Sigmoid colon (tissue), 7 donors: ENCODE results near the gene PLD3. TPM values are rescaled to one million over a fixed set of nuclear protein-coding genes. Genes with fewer than 3 reads are reported as not detected.
"Not testable (repeated sequence)": the region's sequence is repeated elsewhere in the genome, so short reads cannot be mapped to it uniquely, and the experiment has no call there.

ENCODE experiments used
- DNase-seq: peaks from one replicate; pipeline ENCODE4 v3.0.0-alpha.2; 2019
- H3K27ac ChIP-seq, 4 donors: fragments of 200-600 bp; sonication (generic); one replicate each; pipeline ENCODE4 v1.5.1; 2016 to 2019; ENCODE audit warnings: mild to moderate bottlenecking in 1 of 4
- H3K27me3 ChIP-seq, 3 donors: fragments of 200-600 bp; sonication (generic); one replicate each; pipeline ENCODE4 v1.5.1; 2019; ENCODE audit warnings: mild to moderate bottlenecking in 1 of 3
- H3K36me3 ChIP-seq, 4 donors: fragments of 200-600 bp; sonication (generic); one replicate each; pipeline ENCODE4 v1.5.1; 2016 to 2019
- H3K4me1 ChIP-seq, 4 donors: fragments of 200-600 bp; sonication (generic); one replicate each; pipeline ENCODE4 v1.5.1; 2017 to 2019
- H3K4me3 ChIP-seq, 4 donors: fragments of 200-600 bp; sonication (generic); one replicate each; pipeline ENCODE4 v1.5.1; 2017 to 2019; ENCODE audit warnings: mild to moderate bottlenecking in 2 of 4, moderate library complexity in 1 of 4
- H3K9me3 ChIP-seq, 4 donors: fragments of 200-600 bp in 3 of 4; sonication (generic) in 3 of 4; one replicate each; pipeline versions ENCODE4 v1.5.1 to v1.6.1; 2013 to 2019
- CTCF ChIP-seq, 4 experiments: fragments of 450-650 bp in 3 of 4; fragments of 200-600 bp in 1 of 4; IDR thresholded peaks; one replicate each; pipeline ENCODE4 v1.5.1; 2016 to 2019; ENCODE audit warnings: antibody characterized with exemption in 4 of 4, mild to moderate bottlenecking in 3 of 4, moderate library complexity in 2 of 4
- EP300 ChIP-seq, 4 donors: sonication (generic); formaldehyde crosslinking; IDR thresholded peaks; one replicate each; pipeline ENCODE4 v1.6.1; 2017; ENCODE audit warnings: antibody characterized with exemption in 4 of 4
- POLR2A ChIP-seq, 2 donors: fragments of 450-650 bp; IDR thresholded peaks; one replicate each; pipeline ENCODE4 v1.6.1; 2016; ENCODE audit warnings: antibody characterized with exemption in 2 of 2, mild to moderate bottlenecking in 2 of 2, moderate library complexity in 2 of 2
- POLR2AphosphoS5 ChIP-seq, 4 donors: sonication (generic); formaldehyde crosslinking; IDR thresholded peaks; one replicate each; pipeline ENCODE4 v1.6.1; 2017; ENCODE audit warnings: antibody characterized with exemption in 4 of 4
- WGBS, 2 donors: extraction: QIAGEN DNeasy Blood & Tissue Kit; methylation state at CpG; one replicate each; pipeline ENCODE4 v1.1.7; 2013; 5-methylcytosine and 5-hydroxymethylcytosine counted together
- intact Hi-C: fragments of 100-400 bp; cut with DNase I; formaldehyde crosslinking; loops from one replicate; pipeline ENCODE4 v1.15.1; 2023
- polyA plus RNA-seq, 3 donors: library from polyadenylated mRNA; stranded (reverse); fragments of 200-250 nt; gene quantifications; one replicate each; pipeline ENCODE4 v1.2.3, GENCODE V29; 2013
- total RNA-seq, 4 donors: library from RNA; depleted of rRNA; stranded (reverse); fragments of >200 nt; gene quantifications; one replicate each; pipeline ENCODE4 v1.1.0, GENCODE V29; 2016
- donor health status: healthy with polysubstance abuse.
- donor health status: Bipolar disorder and iron deficiency.
- donor health status: healthy.

The PLD3 gene
- total and polyA plus RNA-seq, 7 donors, result 48.0 to 270 (median 164) TPM

GRCh38 chr19:40322951-40323615 is 25.4 kb upstream of the PLD3 start:
- intact Hi-C loops, result no loop called here
- no peak for DNase-seq
- no peaks in the 10 kb centered on the region for H3K27me3 ChIP-seq

GRCh38 chr19:40323705-40324104 is 24.8 kb upstream of the PLD3 start:
- DNase-seq, result no peak
- H3K27me3 ChIP-seq, result no peaks in the 10 kb centered on the region
- no peaks in the 10 kb centered on the region for H3K4me1 ChIP-seq
- H3K36me3 ChIP-seq, result peaks cover 41 to 84% (median 64%) of the 10 kb centered on the region in 4 donors
- H3K27ac ChIP-seq, result no peak overlapping the region
- no peak overlapping the region for H3K4me3 ChIP-seq
- intact Hi-C loops, result no loop called here
- 92 to 93% methylated on average over 13 of the region's 13 CpGs for WGBS, 2 donors
- H3K9me3 ChIP-seq, result no peaks in the 10 kb centered on the region
- TF ChIP-seq POLR2A (IDR thresholded peaks at IDR 0.05) (no peak), EP300 (IDR thresholded peaks at IDR 0.05) (no peak), CTCF (IDR thresholded peaks at IDR 0.05) (no peak), POLR2AphosphoS5 (IDR thresholded peaks at IDR 0.05) (no peak)

More at GRCh38 chr19:40322951-40323615, 25.4 kb upstream of the PLD3 start:
- H3K27ac ChIP-seq, result no peak overlapping the region
- no peak overlapping the region for H3K4me3 ChIP-seq
- no peaks in the 10 kb centered on the region for H3K4me1 ChIP-seq
- H3K9me3 ChIP-seq, result no peaks in the 10 kb centered on the region
- TF ChIP-seq EP300 (IDR thresholded peaks at IDR 0.05), result no peak
- no peak for TF ChIP-seq POLR2A (IDR thresholded peaks at IDR 0.05)
- no peak for TF ChIP-seq POLR2AphosphoS5 (IDR thresholded peaks at IDR 0.05)
- no peak for TF ChIP-seq CTCF (IDR thresholded peaks at IDR 0.05)
- peaks cover 39 to 82% (median 57%) of the 10 kb centered on the region in 4 donors for H3K36me3 ChIP-seq
- 95 to 97% methylated on average over 15 of the region's 15 CpGs for WGBS, 2 donors

DNA sequence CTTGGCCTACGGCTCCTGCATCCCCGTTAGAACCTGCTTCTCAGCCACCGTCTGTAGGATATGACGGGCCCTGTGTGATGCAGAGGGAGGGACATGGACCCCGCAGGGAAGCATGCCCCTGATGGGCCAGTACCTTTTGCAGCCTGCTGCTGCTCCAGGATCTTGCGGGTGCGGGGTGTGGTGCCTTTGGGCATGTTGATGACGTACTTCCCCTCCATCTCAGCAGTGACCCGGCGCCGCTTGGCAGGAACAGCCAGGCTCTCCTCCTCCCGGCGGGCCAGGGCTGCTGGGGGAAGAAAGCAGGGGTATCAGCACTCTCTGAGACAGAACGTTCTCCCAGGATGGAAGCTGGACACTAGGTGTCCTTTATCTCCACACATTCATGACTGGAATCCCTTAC is 22.3 kb upstream of the PLD3 start:
- H3K4me1 ChIP-seq, result no peaks in the 10 kb centered on the region
- H3K9me3 ChIP-seq, result no peaks in the 10 kb centered on the region
- intact Hi-C loops, result no loop called here
- no peak overlapping the region for H3K27ac ChIP-seq
- no peaks in the 10 kb centered on the region for H3K27me3 ChIP-seq
- peaks cover 42 to 97% (median 70%) of the 10 kb centered on the region in 4 donors for H3K36me3 ChIP-seq
- no peak for DNase-seq
- TF ChIP-seq POLR2AphosphoS5 (IDR thresholded peaks at IDR 0.05), result no peak
- no peak for TF ChIP-seq CTCF (IDR thresholded peaks at IDR 0.05)
- TF ChIP-seq EP300 (IDR thresholded peaks at IDR 0.05), result no peak
- no peak for TF ChIP-seq POLR2A (IDR thresholded peaks at IDR 0.05)
- 94 to 95% methylated on average over 14 of the region's 14 CpGs for WGBS, 2 donors
- no peak overlapping the region for H3K4me3 ChIP-seq

DNA sequence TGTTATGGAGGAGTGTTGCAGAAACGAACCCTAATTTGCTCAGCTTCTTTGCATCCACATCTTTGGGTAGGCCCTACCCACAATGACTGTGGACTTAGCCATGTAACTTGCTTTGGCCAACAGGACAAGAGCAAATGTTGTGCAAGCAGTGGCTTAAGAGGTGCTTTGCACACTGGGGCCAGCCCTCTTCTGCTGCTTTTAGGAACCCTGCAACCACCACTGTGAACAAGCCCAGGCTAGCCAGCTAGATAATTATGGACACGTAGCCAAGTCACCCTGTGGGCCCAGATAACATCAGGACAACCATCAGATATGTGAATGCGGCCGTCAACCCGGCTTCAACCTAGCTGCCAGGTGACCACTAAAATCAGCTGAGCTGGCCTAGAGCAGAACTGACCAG is 17.4 kb upstream of the PLD3 start:
- peaks cover 35 to 97% (median 64%) of the 10 kb centered on the region in 4 donors for H3K36me3 ChIP-seq
- no peak for DNase-seq
- no peaks in the 10 kb centered on the region for H3K9me3 ChIP-seq
- TF ChIP-seq EP300 (IDR thresholded peaks at IDR 0.05) (no peak), POLR2A (IDR thresholded peaks at IDR 0.05) (no peak), CTCF (IDR thresholded peaks at IDR 0.05) (no peak), POLR2AphosphoS5 (IDR thresholded peaks at IDR 0.05) (no peak)
- no peak overlapping the region for H3K27ac ChIP-seq
- H3K4me1 ChIP-seq, result no peaks in the 10 kb centered on the region
- 96 to 98% methylated on average over 5 of the region's 5 CpGs for WGBS, 2 donors
- H3K27me3 ChIP-seq, result no peaks in the 10 kb centered on the region
- H3K4me3 ChIP-seq, result no peak overlapping the region
- intact Hi-C loops, result no loop called here

DNA sequence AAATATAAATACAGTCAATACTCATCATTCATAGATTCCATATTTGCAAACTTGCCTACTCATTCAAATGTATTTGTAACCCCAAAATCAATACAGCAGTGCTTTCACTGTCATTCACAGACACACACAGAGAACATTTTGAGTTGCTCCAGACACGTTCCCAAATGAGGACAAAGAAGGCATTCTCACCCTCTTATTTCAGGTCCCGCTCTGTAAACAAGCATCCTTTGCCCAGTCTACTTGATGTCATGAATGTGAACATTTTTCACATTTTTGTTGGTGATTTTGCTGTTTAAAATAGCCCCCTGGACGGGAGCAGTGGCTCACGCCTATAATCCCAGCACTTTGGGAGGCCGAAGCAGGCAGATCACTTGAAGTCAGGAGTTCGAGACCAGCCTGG is 15.8 kb upstream of the PLD3 start:
- WGBS, 2 donors, result 91 to 93% methylated on average over 6 of the region's 6 CpGs
- Histone ChIP-seq H3K9me3 (no peaks in the 10 kb centered on the region), H3K36me3 (peaks cover 26 to 84% (median 58%) of the 10 kb centered on the region in 4 donors), H3K4me3 (no peak overlapping the region), H3K27me3 (no peaks in the 10 kb centered on the region), H3K27ac (no peak overlapping the region), H3K4me1 (no peaks in the 10 kb centered on the region)
- no peak for DNase-seq
- TF ChIP-seq CTCF (IDR thresholded peaks at IDR 0.05) (no peak), EP300 (IDR thresholded peaks at IDR 0.05) (no peak)
- intact Hi-C loops, result no loop called here

DNA sequence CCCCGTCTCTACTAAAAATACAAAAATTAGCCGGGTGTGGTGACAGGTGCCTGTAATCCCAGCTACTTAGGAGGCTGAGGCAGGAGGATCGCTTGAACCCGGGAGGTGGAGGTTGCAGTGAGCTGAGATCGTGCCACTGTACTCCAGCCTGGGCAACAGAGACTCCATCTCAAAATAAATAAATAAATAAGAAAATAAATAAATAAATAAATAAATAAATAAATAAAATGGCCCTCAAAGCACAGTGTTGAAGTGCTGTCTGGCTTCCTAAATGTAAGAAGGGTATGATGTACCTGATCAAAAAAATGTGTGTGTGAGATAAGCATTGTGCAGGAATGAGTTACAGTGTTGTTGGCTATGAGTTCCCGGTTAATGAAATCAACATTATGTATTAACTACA is 15.4 kb upstream of the PLD3 start:
- H3K27ac ChIP-seq, H3K4me1 ChIP-seq, H3K27me3 ChIP-seq, intact Hi-C loops, DNase-seq, H3K9me3 ChIP-seq, H3K4me3 ChIP-seq: not testable (repeated sequence)
- peaks cover 22 to 80% (median 57%) of the 10 kb centered on the region in 4 donors for H3K36me3 ChIP-seq
- 95 to 97% methylated on average over 6 of the region's 6 CpGs for WGBS, 2 donors
